ENCODE data around the gene CLBA1. TPM values are rescaled to one million over a fixed set of nuclear protein-coding genes. Genes with fewer than 3 reads are reported as not detected.

Gene CLBA1
- total RNA-seq, 2 donors from 2014 or later, result 0.20 to 0.97 TPM

- Mint-ChIP-seq H3K9me3 (no peaks in the 10 kb centered on the region), H3K36me3 (no peaks in the 10 kb centered on the region), H3K27ac (no peak overlapping the region)
- DNase-seq (ENCODE audit: low spot score in 2 of 2), result no peak
- peak; percentile 29 to 45 for ATAC-seq
Observed at GRCh38 chr14:105005329-105005928, 19.8 kb downstream of the CLBA1 start.

- peak; percentile 27 to 33 for ATAC-seq
- no peak for DNase-seq (ENCODE audit: low spot score in 2 of 2)
- Mint-ChIP-seq H3K27ac (peak overlapping the region in 1 of 2 donors; percentile 50), H3K9me3 (no peaks in the 10 kb centered on the region), H3K36me3 (no peaks in the 10 kb centered on the region)
Observed at GRCh38 chr14:105005929-105006830, 20.6 kb downstream of the CLBA1 start.

- Mint-ChIP-seq H3K9me3 (no peaks in the 10 kb centered on the region), H3K36me3 (no peaks in the 10 kb centered on the region), H3K27ac (peak overlapping the region in 1 of 2 donors; percentile 50)
- ATAC-seq, result peak; percentile 4 to 19
- no peak for DNase-seq (ENCODE audit: low spot score in 2 of 2)
Observed at GRCh38 chr14:105006831-105007592, 21.4 kb downstream of the CLBA1 start.

- Mint-ChIP-seq H3K36me3 (no peaks in the 10 kb centered on the region), H3K9me3 (no peaks in the 10 kb centered on the region), H3K27ac (no peak overlapping the region)
- DNase-seq (ENCODE audit: low spot score in 2 of 2) (no peak), ATAC-seq (no peak)
Observed at GRCh38 chr14:105007593-105008264, 22.1 kb downstream of the CLBA1 start.

GRCh38 chr14:105010106-105010505 lies 24.5 kb downstream of the CLBA1 start:
- Mint-ChIP-seq H3K36me3 (no peaks in the 10 kb centered on the region), H3K9me3 (no peaks in the 10 kb centered on the region), H3K27ac (no peak overlapping the region)
- ATAC-seq, result no peak
- DNase-seq (ENCODE audit: low spot score in 2 of 2), result no peak

- no peak for DNase-seq (ENCODE audit: low spot score in 2 of 2)
- Mint-ChIP-seq H3K9me3 (no peaks in the 10 kb centered on the region), H3K27ac (peak overlapping the region in 1 of 2 donors; percentile 44), H3K36me3 (peaks cover 2% of the 10 kb centered on the region in 2 donors)
- ATAC-seq, result no peak
Observed at GRCh38 chr14:105010891-105011291, 25.3 kb downstream of the CLBA1 start.

- H3K9me3 Mint-ChIP-seq, result no peaks in the 10 kb centered on the region
- H3K27ac Mint-ChIP-seq, result no peak overlapping the region
- DNase-seq (ENCODE audit: low spot score in 2 of 2) (no peak), ATAC-seq (no peak)
- peaks cover 8% of the 10 kb centered on the region in 2 donors for H3K36me3 Mint-ChIP-seq
Observed at GRCh38 chr14:105011312-105011990, 25.9 kb downstream of the CLBA1 start.

- no peak for ATAC-seq
- no peaks in the 10 kb centered on the region for H3K9me3 Mint-ChIP-seq
- no peak overlapping the region for H3K27ac Mint-ChIP-seq
- H3K36me3 Mint-ChIP-seq, result peaks cover 12 to 14% of the 10 kb centered on the region in 2 donors
- DNase-seq (ENCODE audit: low spot score in 2 of 2), result no peak
Observed at GRCh38 chr14:105012171-105012985, 26.8 kb downstream of the CLBA1 start.

GRCh38 chr14:105013150-105013785 lies 27.7 kb downstream of the CLBA1 start:
- peaks cover 12 to 22% of the 10 kb centered on the region in 2 donors for H3K36me3 Mint-ChIP-seq
- peak overlapping the region in 1 of 2 donors; percentile 44 for H3K27ac Mint-ChIP-seq
- H3K9me3 Mint-ChIP-seq, result no peaks in the 10 kb centered on the region
- no peak for DNase-seq (ENCODE audit: low spot score in 2 of 2)
- ATAC-seq, result no peak

- Mint-ChIP-seq H3K9me3 (no peaks in the 10 kb centered on the region), H3K36me3 (peaks cover 16 to 27% of the 10 kb centered on the region in 2 donors), H3K27ac (peak overlapping the region; percentile 30 to 91)
- DNase-seq (ENCODE audit: low spot score in 2 of 2), result no peak
- ATAC-seq, result no peak
Observed at GRCh38 chr14:105014032-105014431, 28.4 kb downstream of the CLBA1 start.

GRCh38 chr14:105014631-105015030 lies 29.0 kb downstream of the CLBA1 start:
- no peak for DNase-seq (ENCODE audit: low spot score in 2 of 2)
- ATAC-seq, result no peak
- Mint-ChIP-seq H3K27ac (peak overlapping the region; percentile 30 to 91), H3K36me3 (peaks cover 22 to 33% of the 10 kb centered on the region in 2 donors), H3K9me3 (no peaks in the 10 kb centered on the region)

- peak overlapping the region in 1 of 2 donors; percentile 86 for H3K27ac Mint-ChIP-seq
- H3K9me3 Mint-ChIP-seq, result no peaks in the 10 kb centered on the region
- ATAC-seq (no peak), DNase-seq (ENCODE audit: low spot score in 2 of 2) (no peak)
- peaks cover 28 to 39% of the 10 kb centered on the region in 2 donors for H3K36me3 Mint-ChIP-seq
Observed at GRCh38 chr14:105015242-105015641, 29.7 kb downstream of the CLBA1 start.

GRCh38 chr14:105015905-105016304 lies 30.3 kb downstream of the CLBA1 start:
- ATAC-seq, result no peak
- Mint-ChIP-seq H3K27ac (peak overlapping the region in 1 of 2 donors; percentile 86), H3K9me3 (no peaks in the 10 kb centered on the region), H3K36me3 (peaks cover 29 to 40% of the 10 kb centered on the region in 2 donors)
- DNase-seq (ENCODE audit: low spot score in 2 of 2), result no peak

GRCh38 chr14:105018414-105018813 lies 32.8 kb downstream of the CLBA1 start:
- H3K9me3 Mint-ChIP-seq, result no peaks in the 10 kb centered on the region
- H3K36me3 Mint-ChIP-seq, result peaks cover 35 to 47% of the 10 kb centered on the region in 2 donors
- DNase-seq (ENCODE audit: low spot score in 2 of 2), result no peak
- peak overlapping the region in 1 of 2 donors; percentile 86 for H3K27ac Mint-ChIP-seq
- ATAC-seq, result no peak
